Keratinocyte (primary cell): Measurements from ENCODE around the gene IGSF9.

Experiments
- EZH2 ChIP-seq: IDR thresholded peaks from one replicate; pipeline ENCODE4 v1.6.1; 2012; ENCODE audit warnings: inconsistent platforms, mild to moderate bottlenecking, low read length, moderate library complexity
- TF ChIP-seq, protein P1 (sequence below), 3 experiments: IDR thresholded peaks in 1 of 3; conservative IDR thresholded peaks in 1 of 3; optimal IDR thresholded peaks in 1 of 3; 2 replicates in 2 of 3; 3 replicates in 1 of 3; pipeline versions ENCODE3 to v1.5.1; 2011; ENCODE audit warnings: low read length in 3 of 3, mild to moderate bottlenecking in 3 of 3, moderate library complexity in 2 of 3, control low read depth in 1 of 3, inconsistent platforms in 1 of 3; ENCODE audit not compliant: insufficient read depth in 2 of 3; ENCODE audit errors: extremely low read depth in 1 of 3

DNA sequence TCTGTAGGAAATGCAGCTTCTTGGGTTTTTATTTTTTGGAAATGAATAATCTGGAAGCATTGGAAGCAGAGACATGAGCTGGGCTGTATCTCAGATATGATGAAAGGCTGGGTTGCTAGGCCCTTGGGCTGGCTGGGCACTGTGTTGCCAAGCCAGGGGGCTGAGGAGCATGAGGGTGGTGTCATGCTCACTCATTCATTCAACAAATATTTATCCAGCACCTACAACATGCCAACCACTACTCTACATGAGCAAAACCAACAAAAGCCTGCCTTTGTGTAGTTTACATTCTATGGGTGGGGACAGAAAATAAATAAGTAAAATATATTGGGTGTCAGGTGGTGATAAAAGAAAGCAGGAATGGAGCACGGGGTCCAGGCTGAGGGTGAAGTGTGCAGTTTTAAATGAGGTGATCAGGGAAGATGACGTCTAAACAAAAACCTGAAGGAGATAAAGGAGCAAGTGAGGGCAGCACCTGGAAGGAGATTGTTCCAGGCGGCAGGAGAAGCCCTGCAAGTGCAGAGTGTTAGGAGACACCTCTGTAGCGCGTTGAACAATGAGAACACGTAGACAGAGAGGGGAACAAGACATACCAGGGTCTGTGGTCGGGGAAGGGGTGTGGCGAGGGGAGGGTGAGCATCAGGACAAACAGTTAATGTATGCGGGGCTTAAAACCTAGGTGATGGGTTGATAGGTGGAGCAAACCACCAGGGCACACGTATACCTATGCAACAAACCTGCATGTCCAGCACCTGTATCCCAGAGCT, 31.0 kb downstream of the IGSF9 start:
- TF ChIP-seq EZH2, result no peak
- TF ChIP-seq, protein P1, sequence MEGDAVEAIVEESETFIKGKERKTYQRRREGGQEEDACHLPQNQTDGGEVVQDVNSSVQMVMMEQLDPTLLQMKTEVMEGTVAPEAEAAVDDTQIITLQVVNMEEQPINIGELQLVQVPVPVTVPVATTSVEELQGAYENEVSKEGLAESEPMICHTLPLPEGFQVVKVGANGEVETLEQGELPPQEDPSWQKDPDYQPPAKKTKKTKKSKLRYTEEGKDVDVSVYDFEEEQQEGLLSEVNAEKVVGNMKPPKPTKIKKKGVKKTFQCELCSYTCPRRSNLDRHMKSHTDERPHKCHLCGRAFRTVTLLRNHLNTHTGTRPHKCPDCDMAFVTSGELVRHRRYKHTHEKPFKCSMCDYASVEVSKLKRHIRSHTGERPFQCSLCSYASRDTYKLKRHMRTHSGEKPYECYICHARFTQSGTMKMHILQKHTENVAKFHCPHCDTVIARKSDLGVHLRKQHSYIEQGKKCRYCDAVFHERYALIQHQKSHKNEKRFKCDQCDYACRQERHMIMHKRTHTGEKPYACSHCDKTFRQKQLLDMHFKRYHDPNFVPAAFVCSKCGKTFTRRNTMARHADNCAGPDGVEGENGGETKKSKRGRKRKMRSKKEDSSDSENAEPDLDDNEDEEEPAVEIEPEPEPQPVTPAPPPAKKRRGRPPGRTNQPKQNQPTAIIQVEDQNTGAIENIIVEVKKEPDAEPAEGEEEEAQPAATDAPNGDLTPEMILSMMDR (optimal IDR thresholded peaks at IDR 0.05 in 1 of 3, IDR thresholded peaks at IDR 0.05 in 1 of 3, conservative IDR thresholded peaks at IDR 0.05 in 1 of 3; ENCODE audit: extremely low read depth in 1 of 3, insufficient read depth in 2 of 3, low read length in 3 of 3), result no peak
